Germinal center (tissue), 1 donor: ENCODE measurements around the gene PRR27.
"Not testable (repeated sequence)": the region's sequence is repeated elsewhere in the genome, so short reads cannot be mapped to it uniquely, and the experiment has no call there.

Source experiments
- DNase-seq: peaks from one replicate; pipeline ENCODE4 v3.0.0; 2012; ENCODE audit warnings: mixed read lengths, low spot score

PRR27 gene

DNA sequence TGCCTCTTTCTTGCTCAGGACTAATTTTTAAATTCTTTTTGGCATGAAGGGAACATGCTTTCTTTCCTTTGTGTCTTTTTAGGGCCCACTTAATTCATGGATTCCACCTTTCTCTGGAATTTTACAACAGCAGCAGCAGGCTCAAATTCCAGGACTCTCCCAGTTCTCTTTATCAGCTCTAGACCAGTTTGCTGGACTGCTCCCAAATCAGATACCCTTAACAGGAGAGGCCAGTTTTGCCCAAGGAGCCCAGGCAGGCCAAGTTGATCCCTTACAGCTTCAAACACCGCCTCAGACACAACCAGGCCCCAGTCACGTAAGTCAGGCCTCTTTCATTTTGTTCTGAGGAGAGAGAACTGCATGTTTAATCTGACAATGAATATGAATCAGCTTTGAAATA, 43.8 kb downstream of the PRR27 start:
- no peak for DNase-seq

DNA sequence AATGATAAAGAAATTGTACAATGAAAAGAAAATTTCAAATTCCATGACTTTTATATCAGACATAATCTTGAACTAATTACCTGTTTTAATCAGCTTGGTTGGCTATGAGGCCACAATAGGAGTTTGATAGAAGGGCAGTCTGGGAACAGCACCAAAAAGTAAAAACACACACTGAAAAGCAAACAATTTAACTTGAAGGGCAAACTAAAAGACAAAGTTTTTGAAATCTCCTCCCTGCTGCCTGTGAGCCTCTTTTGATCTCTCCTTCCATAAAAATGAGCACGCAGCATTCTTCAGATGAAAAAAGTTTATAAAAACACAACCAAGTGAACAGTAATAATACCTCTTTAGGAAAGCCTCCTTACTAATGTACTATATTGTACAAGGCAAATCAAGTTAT, 49.6 kb downstream of the PRR27 start:
- no peak for DNase-seq

DNA sequence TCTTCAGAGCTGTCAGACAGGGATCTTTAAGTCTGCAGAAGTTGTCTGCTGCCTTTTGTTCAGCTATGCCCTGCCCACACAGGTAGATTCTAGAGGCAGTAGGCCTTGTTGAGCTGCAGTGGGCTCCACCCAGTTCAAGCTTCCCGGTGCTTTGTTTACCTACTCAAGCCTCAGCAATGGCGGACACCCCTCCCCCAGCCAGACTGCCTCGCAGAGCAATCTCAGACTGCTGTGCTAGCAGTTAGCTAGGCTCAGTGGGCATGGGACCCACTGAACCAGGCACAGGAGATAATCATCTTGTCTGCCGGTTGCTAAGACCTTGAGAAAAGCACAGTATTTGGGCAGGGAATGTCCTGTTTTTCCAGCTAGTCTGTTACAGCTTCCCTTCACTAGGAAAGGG, 58.7 kb downstream of the PRR27 start:
- DNase-seq = not testable (repeated sequence)
